Thoracic aorta (tissue), 2 donors: ENCODE data around the gene SPDYE16. TPM values are rescaled to one million over a fixed set of nuclear protein-coding genes. Genes with fewer than 3 reads are reported as not detected.
"Not testable (repeated sequence)": the region's sequence is repeated elsewhere in the genome, so short reads cannot be mapped to it uniquely, and the experiment has no call there.

ENCODE experiments used
- ATAC-seq: fragments of 150-250 bp; one replicate; pipeline ENCODE4 v1.8.0; 2017; ENCODE audit warnings: low read depth; ENCODE audit not compliant: insufficient number of reproducible peaks, low FRiP score
- DNase-seq: peaks from one replicate; pipeline ENCODE4 v3.0.0-alpha.2; 2020; ENCODE audit warnings: low spot score
- H3K27ac ChIP-seq, 2 donors: fragments of 200-600 bp; sonication (generic); 1 replicate in 1 of 2; 2 replicates in 1 of 2; pipeline ENCODE4 v1.5.1; 2016; ENCODE audit warnings: mild to moderate bottlenecking in 2 of 2, moderate library complexity in 2 of 2
- H3K27me3 ChIP-seq: fragments of 200-600 bp; sonication (generic); replicated peaks from 2 replicates; pipeline ENCODE4 v1.6.0; 2016; ENCODE audit warnings: mild to moderate bottlenecking; ENCODE audit not compliant: insufficient read depth
- H3K36me3 ChIP-seq: fragments of 200-600 bp; sonication (generic); one replicate; pipeline ENCODE4 v1.5.1; 2016
- H3K4me1 ChIP-seq, 2 donors: fragments of 200-600 bp; sonication (generic); 1 replicate in 1 of 2; 2 replicates in 1 of 2; pipeline versions ENCODE4 v1.5.1 to v1.6.0; 2016; ENCODE audit warnings: low read depth in 2 of 2, mild to moderate bottlenecking in 1 of 2; ENCODE audit not compliant: control insufficient read depth in 1 of 2
- H3K4me3 ChIP-seq: fragments of 200-600 bp; sonication (generic); 2 replicates; pipeline ENCODE4 v1.5.1; 2016; ENCODE audit warnings: mild to moderate bottlenecking
- H3K9me3 ChIP-seq: fragments of 200-600 bp; sonication (generic); 2 replicates; pipeline ENCODE4 v1.5.1; 2016
- total RNA-seq, 2 donors: library from RNA; depleted of rRNA; stranded (reverse); fragments of >200 nt; gene quantifications; one replicate each; pipeline versions ENCODE4 v1.1.0 to v1.2.3, GENCODE V29; 2016

SPDYE16 gene, protein sequence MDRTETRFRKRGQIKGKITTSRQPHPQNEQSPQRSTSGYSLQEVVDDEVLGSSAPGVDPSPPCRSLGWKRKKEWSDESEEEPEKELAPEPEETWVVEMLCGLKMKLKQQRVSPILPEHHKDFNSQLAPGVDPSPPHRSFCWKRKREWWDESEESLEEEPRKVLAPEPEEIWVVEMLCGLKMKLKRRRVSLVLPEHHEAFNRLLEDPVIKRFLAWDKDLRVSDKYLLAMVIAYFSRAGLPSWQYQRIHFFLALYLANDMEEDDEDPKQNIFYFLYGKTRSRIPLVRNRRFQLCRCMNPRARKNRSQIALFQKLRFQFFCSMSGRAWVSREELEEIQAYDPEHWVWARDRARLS
- 1 to 10 TPM in 1 of 2 donors, under 1 TPM in 1; 0.28 to 1.4 TPM for total RNA-seq

DNA sequence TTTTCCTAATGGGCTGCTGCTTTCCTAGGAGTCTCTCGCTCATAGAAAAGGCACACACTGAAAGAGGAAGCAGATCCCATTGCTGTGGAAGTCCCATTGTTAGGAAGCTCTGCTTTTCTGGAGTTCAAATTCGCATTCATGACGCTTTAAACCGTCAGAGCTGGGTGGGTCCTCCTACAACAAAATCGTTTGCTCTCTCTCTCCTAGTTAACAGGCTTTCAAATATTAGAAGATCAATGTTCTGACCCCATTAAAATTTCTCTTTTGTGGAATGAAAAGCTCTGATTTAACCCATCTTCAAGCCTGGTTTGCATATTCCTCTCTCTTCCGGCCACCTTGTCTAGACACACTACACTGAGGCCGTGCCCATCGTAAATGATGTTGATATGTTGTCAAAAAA lies at the start of gene SPDYE16:
Gene SPDYE16 (minus strand): TSS at position 101 of the 400 bp plus-strand sequence. CDS start 1,838 bp downstream, outside the sequence.
- not testable (repeated sequence) for DNase-seq

DNA sequence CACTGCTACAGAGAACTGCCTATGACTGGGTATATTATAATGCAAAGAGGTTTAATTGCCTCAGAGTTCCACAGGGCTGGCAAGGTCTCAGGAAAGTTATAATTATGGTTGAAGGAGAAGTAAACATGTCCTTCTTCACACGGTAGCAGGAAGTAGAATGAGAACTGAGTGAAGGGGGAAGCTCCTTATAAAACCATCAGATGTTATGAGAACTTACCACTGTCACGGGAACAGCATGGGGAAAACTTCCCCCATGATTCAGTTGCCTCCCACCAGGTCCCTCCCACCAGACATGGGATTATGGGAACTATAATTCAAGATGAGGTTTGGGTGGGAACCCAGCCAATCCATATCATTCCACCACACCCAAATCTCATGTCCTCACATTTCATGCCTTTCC lies 49.6 kb upstream of the SPDYE16 start:
- not testable (repeated sequence) for H3K4me1 ChIP-seq, H3K27ac ChIP-seq, ATAC-seq, H3K9me3 ChIP-seq, DNase-seq, H3K27me3 ChIP-seq, H3K4me3 ChIP-seq, H3K36me3 ChIP-seq

More for the DNA sequence above, at the start of gene SPDYE16:
- not testable (repeated sequence) for H3K4me3 ChIP-seq, H3K9me3 ChIP-seq, ATAC-seq, H3K36me3 ChIP-seq, H3K27ac ChIP-seq, H3K4me1 ChIP-seq, H3K27me3 ChIP-seq

DNA sequence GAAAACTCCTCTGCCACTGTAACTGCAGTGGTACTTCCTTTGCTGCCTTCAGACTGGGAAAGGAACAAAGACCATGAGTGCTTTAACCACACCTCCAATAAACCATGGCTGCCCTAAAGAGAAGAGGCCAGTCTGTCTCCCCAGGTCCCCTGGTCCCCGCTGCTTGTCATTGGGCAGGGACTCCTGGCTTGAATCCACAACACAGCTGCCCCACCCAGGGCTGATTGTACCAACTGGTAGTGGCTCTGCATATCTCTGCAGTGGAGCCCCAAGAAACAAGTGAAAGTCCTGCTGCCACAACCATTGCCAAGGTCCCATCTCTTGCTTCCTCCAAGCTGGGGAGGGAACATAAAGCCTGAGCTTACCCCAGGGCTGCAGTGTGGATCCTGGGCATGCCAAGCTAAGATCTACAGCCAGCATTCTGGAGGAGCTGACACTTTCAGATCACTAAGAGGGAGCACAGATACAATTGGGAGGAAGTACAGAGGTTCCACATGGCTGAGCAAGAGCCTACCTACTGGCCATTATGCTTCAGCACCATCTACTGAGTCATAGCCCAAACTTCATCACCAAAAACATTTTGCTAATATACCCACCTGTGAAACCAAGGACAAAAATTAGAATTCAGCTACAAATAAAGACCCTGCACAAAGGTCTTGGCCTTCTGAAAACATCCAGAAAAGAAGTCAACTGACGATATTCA lies 48.7 kb upstream of the SPDYE16 start:
- not testable (repeated sequence) for H3K27me3 ChIP-seq, H3K27ac ChIP-seq, H3K36me3 ChIP-seq, H3K4me1 ChIP-seq, ATAC-seq, DNase-seq, H3K9me3 ChIP-seq, H3K4me3 ChIP-seq

DNA sequence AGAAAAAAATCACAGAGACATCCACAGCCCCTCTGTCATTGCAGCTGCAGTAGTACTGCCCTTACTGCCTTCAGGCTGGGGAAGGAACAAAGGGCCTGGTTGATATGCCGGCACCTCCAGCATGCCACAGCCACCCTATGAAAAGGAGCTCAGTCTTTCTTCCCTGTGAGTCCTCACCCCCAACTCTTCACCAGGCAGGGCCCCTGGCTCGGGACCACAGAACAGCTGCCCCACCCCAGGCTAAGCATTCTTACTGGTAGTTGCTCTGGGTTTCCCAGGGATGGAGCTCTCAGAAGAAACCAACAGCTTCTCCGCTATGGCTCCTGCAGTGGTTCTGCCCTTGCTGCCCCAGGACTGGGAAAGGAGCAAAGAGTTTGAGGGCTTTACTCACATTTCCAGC lies 47.9 kb upstream of the SPDYE16 start:
- DNase-seq, H3K27ac ChIP-seq, H3K4me1 ChIP-seq, H3K36me3 ChIP-seq, H3K9me3 ChIP-seq, H3K4me3 ChIP-seq, H3K27me3 ChIP-seq, ATAC-seq: not testable (repeated sequence)

DNA sequence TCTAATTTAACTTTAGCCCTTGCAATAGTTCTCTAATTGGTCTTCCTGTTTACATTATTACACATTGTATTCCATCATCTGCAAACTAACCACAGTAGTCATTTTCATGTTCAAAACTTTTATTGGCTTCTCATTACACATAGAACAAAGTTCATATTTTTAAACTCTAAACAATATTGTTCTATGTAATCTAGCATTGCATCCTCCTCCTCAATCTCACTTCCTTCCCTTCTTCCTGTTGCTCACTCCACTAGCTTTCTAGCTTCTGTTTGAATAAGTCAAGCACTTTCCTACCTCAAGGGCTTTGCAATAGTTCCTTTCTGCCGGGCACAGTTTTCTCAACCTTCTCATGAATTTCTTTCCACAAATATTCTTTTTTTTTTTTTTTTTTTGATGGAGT lies 45.5 kb upstream of the SPDYE16 start:
- H3K9me3 ChIP-seq, result not testable (repeated sequence)

DNA sequence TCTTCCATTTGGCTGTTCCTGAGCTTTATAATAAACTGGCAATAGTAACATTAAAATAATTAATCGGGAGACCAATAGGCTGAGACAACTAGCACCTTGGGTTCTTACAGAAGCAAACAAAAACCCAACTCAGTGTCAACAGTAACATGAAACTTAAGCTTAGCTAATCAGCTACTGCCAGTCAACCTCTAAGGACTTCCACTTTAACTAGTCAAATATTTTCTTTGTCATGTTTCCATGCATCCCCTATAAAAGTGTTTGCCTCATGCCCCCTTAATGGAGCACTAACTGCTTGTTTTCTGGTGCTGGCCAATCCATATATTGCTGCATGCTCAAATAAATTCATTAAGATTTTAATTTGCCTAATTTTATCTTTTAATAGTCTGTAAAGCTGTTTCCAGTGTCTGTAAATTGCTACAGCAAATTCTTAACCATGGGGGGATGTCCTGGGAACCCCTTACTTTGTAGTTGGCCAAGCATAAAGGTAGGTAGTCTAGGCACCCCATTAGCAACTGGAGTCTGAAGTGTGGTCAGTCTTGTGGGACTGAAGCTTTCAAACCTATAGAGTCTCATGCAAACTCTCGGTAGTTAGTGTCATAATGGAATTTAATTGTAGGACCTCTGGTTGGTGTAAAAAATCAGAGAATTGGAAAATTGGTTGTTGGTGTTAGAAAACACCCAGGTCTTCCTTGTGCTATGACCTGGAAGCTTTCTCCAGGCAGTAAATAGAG lies 43.7 kb upstream of the SPDYE16 start:
- not testable (repeated sequence) for DNase-seq, ATAC-seq, H3K27me3 ChIP-seq, H3K36me3 ChIP-seq, H3K27ac ChIP-seq, H3K4me3 ChIP-seq, H3K9me3 ChIP-seq
- peaks cover 7 to 16% of the 10 kb centered on the region in 2 donors for H3K4me1 ChIP-seq

More for the DNA sequence above, 45.5 kb upstream of the SPDYE16 start:
- H3K4me3 ChIP-seq, H3K27me3 ChIP-seq, DNase-seq, H3K36me3 ChIP-seq, H3K4me1 ChIP-seq, H3K27ac ChIP-seq: not testable (repeated sequence)
- peak; percentile 63 for ATAC-seq

DNA sequence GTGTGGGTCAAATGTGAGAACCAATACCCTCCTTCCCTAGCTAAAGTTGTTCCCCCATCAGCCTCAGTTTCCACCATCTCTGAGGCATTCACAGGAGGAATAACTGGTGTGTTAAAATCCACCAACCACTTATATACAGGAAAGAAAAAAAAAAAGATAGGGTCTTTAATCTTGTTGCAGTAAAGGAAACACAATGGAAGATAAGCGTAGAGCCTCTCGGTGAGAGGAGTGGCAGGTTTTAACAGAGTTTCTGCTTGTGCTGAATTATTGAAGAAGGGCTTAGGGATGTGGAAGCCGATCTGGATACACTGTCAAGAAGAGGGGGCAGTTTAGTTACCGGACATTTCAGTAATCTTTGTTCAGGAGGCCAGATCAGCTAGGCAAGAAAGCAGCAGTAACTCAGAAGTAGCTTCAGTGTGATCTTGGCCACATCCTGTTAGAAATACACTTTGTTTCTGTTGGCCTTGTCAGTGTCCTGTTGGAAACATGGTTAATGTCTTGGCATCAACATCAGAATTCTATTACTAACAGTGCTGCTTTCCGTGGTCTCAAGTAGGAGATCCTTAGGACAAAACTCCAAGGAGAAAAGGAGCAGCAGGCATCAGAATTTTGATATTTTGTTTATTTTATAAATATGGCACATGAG lies 40.7 kb upstream of the SPDYE16 start:
- Histone ChIP-seq H3K27ac (peak overlapping the region; percentile 81 to 82), H3K4me3 (peak overlapping the region; percentile 29), H3K4me1 (peaks cover 7 to 21% of the 10 kb centered on the region in 2 donors)
- H3K27me3 ChIP-seq, H3K36me3 ChIP-seq, DNase-seq, H3K9me3 ChIP-seq: not testable (repeated sequence)
- peak; percentile 65 for ATAC-seq

DNA sequence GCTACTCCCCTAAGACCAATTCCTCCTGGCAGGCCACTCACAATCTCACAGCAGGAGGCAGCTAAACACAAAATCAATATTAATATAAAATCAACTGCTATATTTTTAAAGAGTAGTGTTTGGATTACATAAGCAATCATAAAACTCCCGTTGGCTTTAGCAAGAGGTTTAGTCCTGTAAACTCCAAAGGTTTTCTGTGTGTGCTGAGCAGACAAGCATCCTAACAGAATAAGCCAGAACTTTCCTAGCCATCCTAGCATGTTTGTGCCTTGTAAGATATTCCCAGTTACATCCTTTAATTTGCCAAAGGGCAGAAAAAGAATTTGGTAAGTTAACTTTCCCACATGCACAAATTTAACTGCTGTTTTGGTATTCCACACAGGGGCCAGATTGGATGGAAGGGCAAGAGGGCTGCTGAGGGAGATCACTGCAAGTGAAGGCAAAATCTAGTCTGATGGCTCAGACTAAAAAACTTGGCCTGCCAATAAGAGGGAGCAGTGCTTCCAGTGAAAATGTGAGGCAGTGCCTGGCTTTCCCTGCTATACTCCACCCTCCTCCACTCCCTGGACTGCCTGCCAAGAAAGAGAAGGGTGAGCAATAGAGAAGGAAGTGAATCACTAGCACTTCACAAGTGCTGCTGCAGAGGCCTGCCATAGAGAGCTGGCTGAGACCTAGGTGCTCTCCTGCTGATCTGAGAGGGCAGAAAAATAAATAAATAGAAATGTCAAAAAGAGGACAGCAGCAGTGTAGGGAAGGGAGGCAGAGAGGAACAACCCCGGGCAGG lies 39.9 kb upstream of the SPDYE16 start:
- peak overlapping the region; percentile 29 for H3K4me3 ChIP-seq
- ATAC-seq, result peak; percentile 87
- H3K27me3 ChIP-seq, H3K9me3 ChIP-seq, H3K36me3 ChIP-seq: not testable (repeated sequence)
- peak overlapping the region; percentile 81 to 82 for H3K27ac ChIP-seq
- H3K4me1 ChIP-seq, result peaks cover 7 to 21% of the 10 kb centered on the region in 2 donors
- peak; percentile 84 for DNase-seq

DNA sequence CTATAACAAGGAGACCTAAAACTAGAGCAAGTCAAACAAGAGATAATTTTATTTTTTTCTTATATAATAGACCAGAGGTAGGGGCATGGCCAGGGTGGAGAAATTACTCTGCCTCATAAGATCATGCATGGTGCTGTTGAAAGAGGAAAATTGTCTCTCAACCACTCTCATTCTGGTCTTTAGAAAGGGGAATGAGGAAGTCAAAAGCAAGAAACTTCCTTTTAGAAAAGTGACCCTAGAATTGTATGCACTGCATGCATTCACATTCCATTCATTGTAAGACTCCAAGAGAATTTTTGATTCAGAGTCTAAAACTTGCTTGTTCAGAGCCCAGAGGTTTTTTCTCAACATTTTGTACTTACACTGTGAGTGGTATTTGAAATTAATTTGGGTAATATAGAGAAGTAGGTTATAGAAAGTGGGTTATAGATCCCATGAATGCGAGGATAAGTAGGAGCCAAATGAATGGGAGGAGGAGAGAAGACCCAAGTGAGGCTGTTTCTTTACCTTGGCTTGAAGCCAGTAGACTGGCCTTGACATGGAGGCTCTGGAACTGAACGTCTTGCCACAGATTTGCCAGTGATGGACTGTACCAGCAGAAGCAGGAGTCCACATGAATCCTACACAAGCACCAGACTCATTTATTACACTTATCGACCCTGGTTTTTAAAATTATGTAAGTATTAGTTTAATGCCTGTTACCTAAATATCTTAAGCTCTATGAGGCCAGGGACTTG lies 33.0 kb upstream of the SPDYE16 start:
- H3K27ac ChIP-seq, H3K27me3 ChIP-seq, H3K9me3 ChIP-seq, H3K36me3 ChIP-seq, ATAC-seq, DNase-seq, H3K4me3 ChIP-seq, H3K4me1 ChIP-seq: not testable (repeated sequence)

DNA sequence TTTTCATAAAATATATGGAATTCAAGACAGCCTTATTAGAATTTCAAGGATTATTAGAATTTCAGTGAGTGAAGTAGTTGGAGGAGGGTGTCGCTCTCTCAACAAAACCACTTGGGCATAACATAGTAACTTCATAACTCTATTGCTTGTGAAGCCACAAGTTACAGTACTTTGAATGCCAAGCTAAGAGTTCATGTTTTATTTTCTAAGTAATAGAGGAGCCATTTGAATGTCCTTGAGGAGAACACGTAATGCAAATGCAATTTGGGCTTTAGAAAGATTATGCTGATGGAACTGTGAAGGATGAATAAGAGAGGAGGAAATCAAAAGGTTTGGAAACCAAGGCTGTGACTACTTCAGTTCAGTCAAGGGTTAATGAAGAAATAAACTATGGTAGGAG lies 32.3 kb upstream of the SPDYE16 start:
- not testable (repeated sequence) for ATAC-seq, H3K27me3 ChIP-seq, H3K27ac ChIP-seq, H3K4me1 ChIP-seq, H3K4me3 ChIP-seq, DNase-seq, H3K36me3 ChIP-seq, H3K9me3 ChIP-seq

DNA sequence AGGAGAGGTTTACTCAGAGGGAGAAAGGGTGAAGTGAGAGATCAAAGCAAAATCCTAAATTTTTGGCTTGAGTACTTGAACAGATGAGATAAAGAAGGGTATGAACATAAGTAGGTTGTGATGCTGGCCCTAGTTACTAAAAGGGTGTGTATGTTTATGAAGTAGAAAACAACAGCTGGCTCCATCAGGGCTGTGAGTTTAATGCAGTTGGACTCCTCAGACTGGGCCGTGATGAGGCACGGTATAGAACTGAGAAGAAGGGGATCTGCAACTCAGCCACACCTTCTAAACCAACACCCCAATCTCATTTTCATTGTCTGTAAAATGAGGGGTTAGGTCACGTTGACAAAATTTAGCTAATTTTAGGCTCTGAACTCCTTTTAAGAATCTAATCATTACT lies 29.2 kb upstream of the SPDYE16 start:
- H3K27ac ChIP-seq, H3K27me3 ChIP-seq, ATAC-seq, H3K4me3 ChIP-seq, H3K36me3 ChIP-seq, H3K9me3 ChIP-seq, H3K4me1 ChIP-seq, DNase-seq: not testable (repeated sequence)
